HEK293 (cell line): Measurements from ENCODE around the gene BEST2.

Source experiments
- CTCF ChIP-seq: fragments of 450-650 bp; formaldehyde crosslinking; IDR thresholded peaks from 2 replicates; pipeline ENCODE4 v1.5.1; 2016; ENCODE audit warnings: missing biosample characterization, missing genetic modification characterization
- ELK4 ChIP-seq: IDR thresholded peaks from 2 replicates; pipeline ENCODE4 v1.6.1; 2011; ENCODE audit warnings: mild to moderate bottlenecking, low read depth, low read length, borderline replicate concordance
- KLF1 ChIP-seq: fragments of 450-650 bp; formaldehyde crosslinking; IDR thresholded peaks from 2 replicates; pipeline ENCODE4 v1.5.1; 2016; ENCODE audit warnings: missing biosample characterization, missing genetic modification characterization
- KLF10 ChIP-seq: fragments of 450-650 bp; IDR thresholded peaks from 2 replicates; pipeline ENCODE4 v1.5.1; 2018; ENCODE audit warnings: missing biosample characterization, mild to moderate bottlenecking, missing genetic modification characterization
- OVOL3 ChIP-seq: fragments of 450-650 bp; formaldehyde crosslinking; IDR thresholded peaks from 2 replicates; pipeline ENCODE4 v1.5.1; 2016; ENCODE audit warnings: missing biosample characterization, missing genetic modification characterization
- PRDM1 ChIP-seq: fragments of 450-650 bp; formaldehyde crosslinking; IDR thresholded peaks from 2 replicates; pipeline ENCODE4; 2016; ENCODE audit warnings: missing biosample characterization, missing genetic modification characterization
- SP2 ChIP-seq: fragments of 450-650 bp; formaldehyde crosslinking; IDR thresholded peaks from 2 replicates; pipeline ENCODE4 v1.5.1; 2016; ENCODE audit warnings: missing biosample characterization, missing genetic modification characterization
- TSHZ1 ChIP-seq: fragments of 450-650 bp; formaldehyde crosslinking; IDR thresholded peaks from 2 replicates; pipeline ENCODE4 v1.5.1; 2016; ENCODE audit warnings: missing biosample characterization, missing genetic modification characterization, borderline replicate concordance
- ZBTB21 ChIP-seq: fragments of 450-650 bp; formaldehyde crosslinking; IDR thresholded peaks from 2 replicates; pipeline ENCODE4 v1.5.1; 2017; ENCODE audit warnings: missing biosample characterization, missing genetic modification characterization
- ZBTB48 ChIP-seq: fragments of 450-650 bp; formaldehyde crosslinking; IDR thresholded peaks from 2 replicates; pipeline ENCODE4 v1.5.1; 2016; ENCODE audit warnings: missing biosample characterization, missing genetic modification characterization
- ZFP69B ChIP-seq: fragments of 450-650 bp; formaldehyde crosslinking; IDR thresholded peaks from 2 replicates; pipeline ENCODE4 v1.5.1; 2016; ENCODE audit warnings: missing biosample characterization, missing genetic modification characterization
- ZNF121 ChIP-seq: fragments of 450-650 bp; formaldehyde crosslinking; IDR thresholded peaks from 2 replicates; pipeline ENCODE4 v1.5.1; 2016; ENCODE audit warnings: missing biosample characterization, missing genetic modification characterization
- ZNF16 ChIP-seq: fragments of 450-650 bp; formaldehyde crosslinking; IDR thresholded peaks from 2 replicates; pipeline ENCODE4 v1.5.1; 2016; ENCODE audit warnings: low read depth, missing biosample characterization, missing genetic modification characterization
- ZNF2 ChIP-seq: fragments of 450-650 bp; formaldehyde crosslinking; IDR thresholded peaks from 2 replicates; pipeline ENCODE4 v1.5.1; 2016; ENCODE audit warnings: missing biosample characterization, missing genetic modification characterization
- ZNF211 ChIP-seq: fragments of 450-650 bp; formaldehyde crosslinking; IDR thresholded peaks from 2 replicates; pipeline ENCODE4 v1.5.1; 2016; ENCODE audit warnings: low read depth, missing biosample characterization, missing genetic modification characterization
- ZNF335 ChIP-seq: fragments of 450-650 bp; formaldehyde crosslinking; conservative IDR thresholded peaks from 2 replicates; pipeline ENCODE4 v1.5.1; 2016; ENCODE audit warnings: missing biosample characterization, missing genetic modification characterization
- ZNF610 ChIP-seq: fragments of 450-650 bp; formaldehyde crosslinking; IDR thresholded peaks from 2 replicates; pipeline ENCODE4 v1.5.1; 2016; ENCODE audit warnings: missing biosample characterization, missing genetic modification characterization, borderline replicate concordance
- ZNF629 ChIP-seq: fragments of 450-650 bp; formaldehyde crosslinking; IDR thresholded peaks from 2 replicates; pipeline ENCODE4 v1.5.1; 2017; ENCODE audit warnings: missing biosample characterization, missing genetic modification characterization
- ZNF639 ChIP-seq: fragments of 450-650 bp; formaldehyde crosslinking; IDR thresholded peaks from 2 replicates; pipeline ENCODE4 v1.5.1; 2016; ENCODE audit warnings: missing biosample characterization, missing genetic modification characterization
- ZNF654 ChIP-seq: fragments of 450-650 bp; formaldehyde crosslinking; IDR thresholded peaks from 2 replicates; pipeline ENCODE4 v1.5.1; 2016; ENCODE audit warnings: low read depth, missing biosample characterization, missing genetic modification characterization
- ZNF768 ChIP-seq: fragments of 450-650 bp; formaldehyde crosslinking; IDR thresholded peaks from 2 replicates; pipeline ENCODE4 v1.5.1; 2018; ENCODE audit warnings: missing biosample characterization, mild to moderate bottlenecking, missing genetic modification characterization
- ZNF830 ChIP-seq: fragments of 450-650 bp; IDR thresholded peaks from 2 replicates; pipeline ENCODE4 v1.5.0; 2018; ENCODE audit warnings: missing biosample characterization, missing genetic modification characterization, low read depth, mild to moderate bottlenecking, moderate library complexity
- TF ChIP-seq, protein P1 (sequence below): fragments of 450-650 bp; formaldehyde crosslinking; IDR thresholded peaks from 2 replicates; pipeline ENCODE4 v1.5.1; 2017; ENCODE audit warnings: missing biosample characterization, missing genetic modification characterization
- TF ChIP-seq, protein P2 (sequence below): fragments of 450-650 bp; formaldehyde crosslinking; conservative IDR thresholded peaks from 2 replicates; pipeline ENCODE4 v1.5.1; 2016; ENCODE audit warnings: low read depth, missing biosample characterization, missing genetic modification characterization

The BEST2 gene

GRCh38 chr19:12757544-12758274 lies 6.1 kb downstream of the BEST2 start (continued):
- TF ChIP-seq ZNF768 (tag by site-specific recombination) (no peak), SP2 (tag by site-specific recombination) (peak; percentile 23; the same call in 1 of the 2 replicates), ZNF335 (tag by site-specific recombination) (0 out of 2 replicates have a peak, but pooled peaks have one; percentile 14), ELK4 (no peak), CTCF (tag by site-specific recombination) (peak; percentile 89), ZNF830 (tag by site-specific recombination) (no peak), ZFP69B (peak; percentile 30; the same call in 1 of the 2 replicates), ZNF654 (peak; percentile 16), OVOL3 (tag by site-specific recombination) (no peak), KLF1 (tag by site-specific recombination) (no peak), ZNF121 (tag by site-specific recombination) (no peak), ZNF2 (peak; percentile 90), ZNF610 (tag by site-specific recombination) (no peak), ZBTB48 (tag by site-specific recombination) (0 out of 2 replicates have a peak, but pooled peaks have one; percentile 36), ZNF211 (tag by site-specific recombination) (no peak), KLF10 (tag by site-specific recombination) (peak; percentile 26; the same call in 1 of the 2 replicates), ZNF639 (tag by site-specific recombination) (no peak), TSHZ1 (no peak), ZBTB21 (no peak), ZNF629 (tag by site-specific recombination) (0 out of 2 replicates have a peak, but pooled peaks have one; percentile 36), PRDM1 (no peak), ZNF16 (no peak)
- TF ChIP-seq, protein P1, sequence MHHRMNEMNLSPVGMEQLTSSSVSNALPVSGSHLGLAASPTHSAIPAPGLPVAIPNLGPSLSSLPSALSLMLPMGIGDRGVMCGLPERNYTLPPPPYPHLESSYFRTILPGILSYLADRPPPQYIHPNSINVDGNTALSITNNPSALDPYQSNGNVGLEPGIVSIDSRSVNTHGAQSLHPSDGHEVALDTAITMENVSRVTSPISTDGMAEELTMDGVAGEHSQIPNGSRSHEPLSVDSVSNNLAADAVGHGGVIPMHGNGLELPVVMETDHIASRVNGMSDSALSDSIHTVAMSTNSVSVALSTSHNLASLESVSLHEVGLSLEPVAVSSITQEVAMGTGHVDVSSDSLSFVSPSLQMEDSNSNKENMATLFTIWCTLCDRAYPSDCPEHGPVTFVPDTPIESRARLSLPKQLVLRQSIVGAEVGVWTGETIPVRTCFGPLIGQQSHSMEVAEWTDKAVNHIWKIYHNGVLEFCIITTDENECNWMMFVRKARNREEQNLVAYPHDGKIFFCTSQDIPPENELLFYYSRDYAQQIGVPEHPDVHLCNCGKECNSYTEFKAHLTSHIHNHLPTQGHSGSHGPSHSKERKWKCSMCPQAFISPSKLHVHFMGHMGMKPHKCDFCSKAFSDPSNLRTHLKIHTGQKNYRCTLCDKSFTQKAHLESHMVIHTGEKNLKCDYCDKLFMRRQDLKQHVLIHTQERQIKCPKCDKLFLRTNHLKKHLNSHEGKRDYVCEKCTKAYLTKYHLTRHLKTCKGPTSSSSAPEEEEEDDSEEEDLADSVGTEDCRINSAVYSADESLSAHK (tag by site-specific recombination), result no peak
- TF ChIP-seq, protein P2, sequence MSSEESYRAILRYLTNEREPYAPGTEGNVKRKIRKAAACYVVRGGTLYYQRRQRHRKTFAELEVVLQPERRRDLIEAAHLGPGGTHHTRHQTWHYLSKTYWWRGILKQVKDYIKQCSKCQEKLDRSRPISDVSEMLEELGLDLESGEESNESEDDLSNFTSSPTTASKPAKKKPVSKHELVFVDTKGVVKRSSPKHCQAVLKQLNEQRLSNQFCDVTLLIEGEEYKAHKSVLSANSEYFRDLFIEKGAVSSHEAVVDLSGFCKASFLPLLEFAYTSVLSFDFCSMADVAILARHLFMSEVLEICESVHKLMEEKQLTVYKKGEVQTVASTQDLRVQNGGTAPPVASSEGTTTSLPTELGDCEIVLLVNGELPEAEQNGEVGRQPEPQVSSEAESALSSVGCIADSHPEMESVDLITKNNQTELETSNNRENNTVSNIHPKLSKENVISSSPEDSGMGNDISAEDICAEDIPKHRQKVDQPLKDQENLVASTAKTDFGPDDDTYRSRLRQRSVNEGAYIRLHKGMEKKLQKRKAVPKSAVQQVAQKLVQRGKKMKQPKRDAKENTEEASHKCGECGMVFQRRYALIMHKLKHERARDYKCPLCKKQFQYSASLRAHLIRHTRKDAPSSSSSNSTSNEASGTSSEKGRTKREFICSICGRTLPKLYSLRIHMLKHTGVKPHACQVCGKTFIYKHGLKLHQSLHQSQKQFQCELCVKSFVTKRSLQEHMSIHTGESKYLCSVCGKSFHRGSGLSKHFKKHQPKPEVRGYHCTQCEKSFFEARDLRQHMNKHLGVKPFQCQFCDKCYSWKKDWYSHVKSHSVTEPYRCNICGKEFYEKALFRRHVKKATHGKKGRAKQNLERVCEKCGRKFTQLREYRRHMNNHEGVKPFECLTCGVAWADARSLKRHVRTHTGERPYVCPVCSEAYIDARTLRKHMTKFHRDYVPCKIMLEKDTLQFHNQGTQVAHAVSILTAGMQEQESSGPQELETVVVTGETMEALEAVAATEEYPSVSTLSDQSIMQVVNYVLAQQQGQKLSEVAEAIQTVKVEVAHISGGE, result no peak
